ENCODE data around the gene UMODL1. TPM values are rescaled to one million over a fixed set of nuclear protein-coding genes. Genes with fewer than 3 reads are reported as not detected.

Gene UMODL1
- total and polyA plus RNA-seq, 4 donors: 0.10 to 0.28 (median 0.14) TPM; not detected in 1

DNA sequence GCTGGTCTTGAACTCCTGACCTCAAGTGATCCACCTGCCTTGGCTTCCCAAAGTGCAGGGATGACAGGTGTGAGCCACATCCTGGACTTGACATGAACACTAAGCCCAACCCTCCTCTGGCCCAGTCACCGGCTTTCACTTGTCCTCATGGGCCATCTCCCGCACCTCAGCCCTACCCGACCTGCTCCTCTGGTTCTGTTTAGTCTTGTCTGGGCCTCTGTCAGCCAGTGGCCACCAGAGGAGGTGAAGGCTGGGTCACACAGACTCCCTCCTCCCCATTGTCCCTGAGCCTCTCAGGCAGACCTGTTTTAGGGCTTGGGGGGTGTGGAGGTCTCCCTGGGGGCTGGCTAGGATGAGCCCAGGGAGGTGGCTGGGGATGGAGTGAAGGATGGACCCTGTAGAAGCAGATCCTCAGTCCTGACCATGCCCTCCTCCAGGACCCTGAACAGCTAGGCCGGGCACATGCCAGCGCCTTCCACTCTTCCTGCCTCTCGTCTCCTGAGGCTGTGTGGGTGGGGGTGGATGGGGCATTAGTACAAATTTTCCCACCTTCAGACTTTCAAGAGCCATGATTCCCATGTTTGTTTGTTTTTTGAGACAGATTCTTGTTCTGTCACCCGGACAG is 26.1 kb upstream of the UMODL1 start:
- H3K9ac ChIP-seq (ENCODE audit: insufficient read depth in 1 of 2, low read length in 2 of 2): no peak overlapping the region
- H3K4me1 ChIP-seq (ENCODE audit: control insufficient read depth in 5 of 5, insufficient read depth in 5 of 5, low read length in 5 of 5): peaks cover 0 to 9% (median 4%) of the 10 kb centered on the region in 5 donors
- no peaks in the 10 kb centered on the region for H3K9me3 ChIP-seq (ENCODE audit: control insufficient read depth in 4 of 4, insufficient read depth in 3 of 4, low read length in 3 of 4)
- no peaks in the 10 kb centered on the region for H3K36me3 ChIP-seq (ENCODE audit: control insufficient read depth in 4 of 4, insufficient read depth in 4 of 4, low read length in 4 of 4)
- H3K4me3 ChIP-seq: no peak overlapping the region
- DNase-seq: no peak
- TF ChIP-seq, protein P1, sequence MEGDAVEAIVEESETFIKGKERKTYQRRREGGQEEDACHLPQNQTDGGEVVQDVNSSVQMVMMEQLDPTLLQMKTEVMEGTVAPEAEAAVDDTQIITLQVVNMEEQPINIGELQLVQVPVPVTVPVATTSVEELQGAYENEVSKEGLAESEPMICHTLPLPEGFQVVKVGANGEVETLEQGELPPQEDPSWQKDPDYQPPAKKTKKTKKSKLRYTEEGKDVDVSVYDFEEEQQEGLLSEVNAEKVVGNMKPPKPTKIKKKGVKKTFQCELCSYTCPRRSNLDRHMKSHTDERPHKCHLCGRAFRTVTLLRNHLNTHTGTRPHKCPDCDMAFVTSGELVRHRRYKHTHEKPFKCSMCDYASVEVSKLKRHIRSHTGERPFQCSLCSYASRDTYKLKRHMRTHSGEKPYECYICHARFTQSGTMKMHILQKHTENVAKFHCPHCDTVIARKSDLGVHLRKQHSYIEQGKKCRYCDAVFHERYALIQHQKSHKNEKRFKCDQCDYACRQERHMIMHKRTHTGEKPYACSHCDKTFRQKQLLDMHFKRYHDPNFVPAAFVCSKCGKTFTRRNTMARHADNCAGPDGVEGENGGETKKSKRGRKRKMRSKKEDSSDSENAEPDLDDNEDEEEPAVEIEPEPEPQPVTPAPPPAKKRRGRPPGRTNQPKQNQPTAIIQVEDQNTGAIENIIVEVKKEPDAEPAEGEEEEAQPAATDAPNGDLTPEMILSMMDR (IDR thresholded peaks at IDR 0.05; ENCODE audit: control extremely low read depth, extremely low read depth): no peak
- no peak overlapping the region for H3K27ac ChIP-seq (ENCODE audit: low read depth in 1 of 2, low read length in 1 of 2)
- ATAC-seq (ENCODE audit: insufficient read depth, low FRiP score): no peak
- 91 to 98% methylated on average over 7 of the region's 7 CpGs for WGBS, 2 donors
- H3K27me3 ChIP-seq (ENCODE audit: control insufficient read depth in 3 of 3, insufficient read depth in 3 of 3, low read length in 2 of 3): no peaks in the 10 kb centered on the region

DNA sequence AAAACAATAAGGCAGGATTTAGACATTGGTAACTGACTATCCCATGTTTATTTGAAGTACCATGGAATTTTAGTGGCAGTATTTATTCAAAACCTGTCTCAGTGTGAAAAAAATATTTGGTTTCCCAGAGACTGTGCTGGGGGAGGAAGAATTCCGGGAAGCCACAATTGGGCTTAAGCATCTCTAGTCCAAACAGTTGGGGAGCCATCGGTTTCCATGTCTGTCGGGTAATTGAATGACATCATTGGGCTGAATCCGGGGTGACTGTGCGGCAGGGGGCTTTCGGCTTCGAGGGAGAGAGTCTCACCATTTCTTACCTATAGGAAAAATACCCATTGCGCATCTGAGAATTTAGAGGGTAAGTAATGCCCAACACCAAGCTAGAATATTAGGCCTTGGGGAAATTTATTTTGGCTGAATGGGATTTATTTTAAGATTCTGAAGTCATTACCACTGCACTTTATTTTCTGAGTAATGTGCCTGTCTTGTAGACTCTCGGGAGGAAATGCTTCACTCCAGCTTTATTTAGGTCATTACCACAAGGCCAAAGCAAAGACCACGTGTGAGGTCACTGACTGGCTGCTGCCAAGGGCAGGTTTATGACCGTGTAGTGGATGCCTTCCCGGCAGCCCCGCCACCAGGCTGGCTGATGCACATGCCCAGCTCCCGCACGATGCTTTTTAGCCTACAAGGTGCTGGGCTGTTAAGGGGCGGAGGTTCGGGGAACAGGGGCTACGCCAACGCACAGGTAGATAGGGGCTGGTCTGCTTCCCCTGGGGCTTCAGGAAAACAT is 23.1 kb upstream of the UMODL1 start:
- ATAC-seq (ENCODE audit: insufficient read depth, low FRiP score) (no peak), DNase-seq (peak in 1 of 3 donors; percentile 39)
- Histone ChIP-seq H3K9me3 (ENCODE audit: control insufficient read depth in 4 of 4, insufficient read depth in 3 of 4, low read length in 3 of 4) (no peaks in the 10 kb centered on the region), H3K27ac (ENCODE audit: low read depth in 1 of 2, low read length in 1 of 2) (no peak overlapping the region), H3K36me3 (ENCODE audit: control insufficient read depth in 4 of 4, insufficient read depth in 4 of 4, low read length in 4 of 4) (no peaks in the 10 kb centered on the region), H3K4me1 (ENCODE audit: control insufficient read depth in 5 of 5, insufficient read depth in 5 of 5, low read length in 5 of 5) (no peaks in the 10 kb centered on the region), H3K4me3 (no peak overlapping the region), H3K9ac (ENCODE audit: insufficient read depth in 1 of 2, low read length in 2 of 2) (no peak overlapping the region), H3K27me3 (ENCODE audit: control insufficient read depth in 3 of 3, insufficient read depth in 3 of 3, low read length in 2 of 3) (no peaks in the 10 kb centered on the region)
- TF ChIP-seq, protein P1 (IDR thresholded peaks at IDR 0.05; ENCODE audit: control extremely low read depth, extremely low read depth): no peak
- 78 to 84% methylated on average over 19 of the region's 19 CpGs for WGBS, 2 donors

DNA sequence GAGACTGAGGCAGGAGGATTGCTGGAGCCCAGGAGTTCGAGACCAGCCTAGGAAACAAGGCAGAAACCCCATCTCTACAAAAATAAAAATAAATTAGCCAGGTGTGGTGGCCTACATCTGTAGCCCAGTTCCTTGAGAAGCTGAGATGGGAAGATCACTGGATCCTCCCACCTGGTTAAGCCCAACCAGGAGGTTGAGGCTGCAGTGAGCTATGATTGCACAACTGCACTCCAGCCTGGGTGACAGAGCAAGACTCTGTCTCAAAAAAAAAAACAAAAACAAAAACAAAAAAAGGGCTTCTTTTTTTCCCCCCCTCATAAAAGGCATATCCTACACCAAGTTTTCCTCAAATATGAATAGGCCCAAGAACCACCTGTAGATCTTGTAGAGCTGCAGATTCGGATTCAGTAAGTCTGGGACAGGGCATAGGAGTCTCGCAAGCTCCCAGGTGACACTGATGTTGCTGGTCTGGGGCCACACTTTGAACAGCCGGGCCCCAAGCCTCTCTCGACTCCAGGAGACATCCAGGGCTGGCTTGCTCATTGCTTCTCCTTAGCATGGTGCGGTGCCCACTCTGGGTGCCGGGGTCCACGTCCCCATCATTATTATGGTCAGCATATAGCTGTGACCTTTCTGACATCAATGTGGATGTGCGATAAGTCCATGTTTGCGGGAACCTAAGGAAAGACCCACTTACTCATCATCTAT is 22.1 kb upstream of the UMODL1 start:
- ATAC-seq (ENCODE audit: insufficient read depth, low FRiP score) (no peak), DNase-seq (no peak)
- TF ChIP-seq, protein P1 (IDR thresholded peaks at IDR 0.05; ENCODE audit: control extremely low read depth, extremely low read depth): no peak
- H3K4me3 ChIP-seq: no peak overlapping the region
- WGBS, 2 donors: 95 to 96% methylated on average over 10 of the region's 10 CpGs
- no peaks in the 10 kb centered on the region for H3K36me3 ChIP-seq (ENCODE audit: control insufficient read depth in 4 of 4, insufficient read depth in 4 of 4, low read length in 4 of 4)
- no peak overlapping the region for H3K9ac ChIP-seq (ENCODE audit: insufficient read depth in 1 of 2, low read length in 2 of 2)
- H3K27me3 ChIP-seq (ENCODE audit: control insufficient read depth in 3 of 3, insufficient read depth in 3 of 3, low read length in 2 of 3): no peaks in the 10 kb centered on the region
- H3K4me1 ChIP-seq (ENCODE audit: control insufficient read depth in 5 of 5, insufficient read depth in 5 of 5, low read length in 5 of 5): no peaks in the 10 kb centered on the region
- no peak overlapping the region for H3K27ac ChIP-seq (ENCODE audit: low read depth in 1 of 2, low read length in 1 of 2)
- H3K9me3 ChIP-seq (ENCODE audit: control insufficient read depth in 4 of 4, insufficient read depth in 3 of 4, low read length in 3 of 4): no peaks in the 10 kb centered on the region

Data from lung (tissue), 12 donors.